ENCODE data around the gene EHD1. TPM values are rescaled to one million over a fixed set of nuclear protein-coding genes. Genes with fewer than 3 reads are reported as not detected.

Gene EHD1
- total RNA-seq, 4 donors from 2014 or later: 66.4 to 226 (median 94.8) TPM

Small RNA genes within 50 kb of the gene (small RNA-seq; reads per million reads assigned to genes)
- gene MIR6749 (not detected), gene MIR6750 (not detected)

Other genes with a start within 250 kb of the EHD1 start
- gene NRXN2, start 155.4 kb downstream of the EHD1 start, total RNA-seq: 1 to 10 TPM; 1.5 to 6.3 (median 3.4) TPM
- 10 to 100 TPM in 3 of 4 donors, 1 to 10 TPM in 1; 9.3 to 53.1 (median 14.0) TPM for gene RASGRP2, start 134.5 kb downstream of the EHD1 start, total RNA-seq
- gene PYGM, start 118.6 kb downstream of the EHD1 start, total RNA-seq: 10 to 100 TPM in 2 of 4 donors, 1 to 10 TPM in 2; 2.1 to 25.9 (median 12.2) TPM
- gene SF1, start 100.1 kb downstream of the EHD1 start, total RNA-seq: 100 to 1,000 TPM; 209 to 411 (median 320) TPM
- gene MAP4K2, start 75.4 kb downstream of the EHD1 start, total RNA-seq: 10 to 100 TPM in 3 of 4 donors, 1 to 10 TPM in 1; 8.5 to 33.3 (median 17.7) TPM
- 10 to 100 TPM in 3 of 4 donors, 1 to 10 TPM in 1; 7.3 to 20.2 (median 12.2) TPM for gene MEN1, start 68.1 kb downstream of the EHD1 start, total RNA-seq
- gene CDC42BPG, start 34.0 kb downstream of the EHD1 start, total RNA-seq: under 1 TPM; 0.19 to 0.48 (median 0.42) TPM
- gene ATG2A, start 38.6 kb upstream of the EHD1 start, total RNA-seq: 10 to 100 TPM; 20.3 to 34.8 (median 22.2) TPM
- gene PPP2R5B, start 46.1 kb upstream of the EHD1 start, total RNA-seq: 10 to 100 TPM in 3 of 4 donors, 1 to 10 TPM in 1; 7.8 to 20.3 (median 12.4) TPM
- not detected for gene GPHA2, start 57.3 kb upstream of the EHD1 start, total RNA-seq
- gene MAJIN, start 93.5 kb upstream of the EHD1 start, total RNA-seq: not detected
- gene BATF2, start 118.3 kb upstream of the EHD1 start, total RNA-seq: 1 to 10 TPM in 2 of 4 donors, under 1 TPM in 2; 0.46 to 6.0 (median 1.2) TPM
- 100 to 1,000 TPM in 3 of 4 donors, 10 to 100 TPM in 1; 95.1 to 199 (median 160) TPM for gene ARL2, start 135.5 kb upstream of the EHD1 start, total RNA-seq
- 10 to 100 TPM; 14.7 to 28.5 (median 20.0) TPM for gene SNX15, start 148.8 kb upstream of the EHD1 start, total RNA-seq
- 10 to 100 TPM in 2 of 4 donors, 1 to 10 TPM in 2; 4.8 to 11.8 (median 10.1) TPM for gene SAC3D1, start 162.6 kb upstream of the EHD1 start, total RNA-seq
- 10 to 100 TPM; 17.0 to 39.1 (median 23.3) TPM for gene NAALADL1, start 179.9 kb upstream of the EHD1 start, total RNA-seq
- 1 to 10 TPM in 2 of 4 donors, under 1 TPM in 1, not detected in 1; 0.56 to 2.8 (median 1.4) TPM for gene CDCA5, start 205.4 kb upstream of the EHD1 start, total RNA-seq
- 10 to 100 TPM; 21.3 to 44.5 (median 32.6) TPM for gene ZFPL1, start 205.6 kb upstream of the EHD1 start, total RNA-seq
- gene VPS51, start 217.6 kb upstream of the EHD1 start, total RNA-seq: 100 to 1,000 TPM; 151 to 208 (median 192) TPM
- 100 to 1,000 TPM in 1 of 4 donors, 10 to 100 TPM in 3; 44.8 to 345 (median 88.6) TPM for gene TM7SF2, start 233.3 kb upstream of the EHD1 start, total RNA-seq
- gene ZNHIT2, start 239.1 kb upstream of the EHD1 start, total RNA-seq: 10 to 100 TPM; 12.1 to 18.6 (median 15.3) TPM
- gene FAU, start 243.5 kb upstream of the EHD1 start, total RNA-seq: 100 to 1,000 TPM; 612 to 842 (median 711) TPM
- gene MRPL49, start 243.7 kb upstream of the EHD1 start, total RNA-seq: 10 to 100 TPM; 37.2 to 47.9 (median 43.2) TPM

All from omental fat pad (tissue), 4 donors.